Testis (tissue), 2 donors: ENCODE results near the gene LYZ.

ENCODE experiments used
- CTCF ChIP-seq, 3 experiments: fragments of 450-650 bp in 2 of 3; fragments of 200-600 bp in 1 of 3; sonication (generic) in 1 of 3; IDR thresholded peaks; one replicate each; pipeline ENCODE4 v1.5.1; 2016 to 2019; ENCODE audit warnings: antibody characterized with exemption in 3 of 3, mild to moderate bottlenecking in 2 of 3, moderate library complexity in 1 of 3
- POLR2A ChIP-seq: fragments of 450-650 bp; IDR thresholded peaks from one replicate; pipeline ENCODE4 v1.6.1; 2017; ENCODE audit warnings: antibody characterized with exemption, mild to moderate bottlenecking, moderate library complexity

DNA sequence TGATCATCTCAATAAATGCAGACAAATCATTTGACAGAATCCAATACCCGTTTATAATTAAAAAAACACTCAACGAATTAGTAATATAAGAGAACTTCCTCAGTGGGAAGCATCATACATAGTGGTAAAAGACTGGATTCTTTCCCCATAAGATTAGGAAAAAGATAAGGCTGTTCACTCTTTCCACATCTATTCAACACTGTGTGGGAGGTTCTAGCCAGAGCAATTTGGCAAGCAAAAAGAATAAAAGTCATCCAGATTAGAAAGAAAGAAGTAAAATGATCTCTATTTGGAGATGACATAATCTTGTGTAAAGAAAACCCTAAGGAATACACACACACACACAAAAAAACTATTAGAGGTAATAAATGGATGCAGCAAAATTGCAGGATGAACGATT is 49.8 kb downstream of the LYZ start:
- no peak for TF ChIP-seq CTCF (IDR thresholded peaks at IDR 0.05)
- no peak for TF ChIP-seq POLR2A
